Keratinocyte (primary cell): Measurements from ENCODE around the gene TENT5A. TPM values are rescaled to one million over a fixed set of nuclear protein-coding genes. Genes with fewer than 3 reads are reported as not detected.

ENCODE experiments used
- DNase-seq: peaks from one replicate; pipeline ENCODE4 v3.0.0-alpha.2; 2011; ENCODE audit warnings: low read depth, missing footprints, low spot score
- FAIRE-seq: peaks from 2 replicates; lab custom pipeline; 2011; peaks lifted over from hg19 to GRCh38; lab: Jason Lieb, UNC
- H2AFZ ChIP-seq: 2 replicates; pipeline ENCODE4 v1.6.0; 2012; ENCODE audit warnings: low read length, control low read depth, inconsistent platforms; ENCODE audit not compliant: control insufficient read depth
- H3K27ac ChIP-seq: 2 replicates; pipeline ENCODE4 v1.5.1; 2011; ENCODE audit warnings: low read length; ENCODE audit not compliant: control insufficient read depth, insufficient read depth
- H3K27me3 ChIP-seq: 3 replicates; pipeline ENCODE4 v1.6.0; 2011; ENCODE audit warnings: low read length; ENCODE audit not compliant: control insufficient read depth, insufficient read depth; ENCODE audit errors: extremely low read depth
- H3K36me3 ChIP-seq, 2 experiments: 2 replicates in 1 of 2; 3 replicates in 1 of 2; pipeline ENCODE4 v1.5.1; 2011; ENCODE audit warnings: low read length in 2 of 2, mild to moderate bottlenecking in 1 of 2; ENCODE audit not compliant: control insufficient read depth in 2 of 2, insufficient read depth in 2 of 2; ENCODE audit errors: extremely low read depth in 1 of 2
- H3K4me1 ChIP-seq: 3 replicates; pipeline ENCODE4 v1.5.1; 2011; ENCODE audit warnings: low read length; ENCODE audit not compliant: control insufficient read depth, insufficient read depth; ENCODE audit errors: extremely low read depth
- H3K4me2 ChIP-seq: 3 replicates; pipeline ENCODE4 v1.6.0; 2011; ENCODE audit warnings: low read depth, low read length; ENCODE audit not compliant: control insufficient read depth, insufficient read depth; ENCODE audit errors: extremely low read depth
- H3K4me3 ChIP-seq, 3 experiments: fragments of 200-600 bp in 1 of 3; sonication (generic) in 1 of 3; 2 replicates in 2 of 3; 3 replicates in 1 of 3; pipeline ENCODE4 v1.5.1; 2011 to 2016; ENCODE audit warnings: low read length in 3 of 3, mild to moderate bottlenecking in 3 of 3, control low read depth in 2 of 3, inconsistent platforms in 1 of 3, low read depth in 1 of 3, mixed read lengths in 1 of 3, mixed run types in 1 of 3, moderate library complexity in 1 of 3; ENCODE audit not compliant: control insufficient read depth in 2 of 3, insufficient read depth in 2 of 3; ENCODE audit errors: extremely low read depth in 1 of 3
- H3K79me2 ChIP-seq: 2 replicates; pipeline ENCODE4 v1.6.0; 2012; ENCODE audit warnings: low read length; ENCODE audit not compliant: control insufficient read depth, insufficient read depth
- H3K9ac ChIP-seq: 3 replicates; pipeline ENCODE4 v1.6.0; 2011; ENCODE audit warnings: low read length; ENCODE audit not compliant: control insufficient read depth, insufficient read depth; ENCODE audit errors: extremely low read depth
- H3K9me1 ChIP-seq: 3 replicates; pipeline ENCODE4 v1.6.0; 2011; ENCODE audit warnings: low read length; ENCODE audit not compliant: control insufficient read depth, insufficient read depth; ENCODE audit errors: extremely low read depth
- H3K9me3 ChIP-seq: 2 replicates; pipeline ENCODE4 v1.5.1; 2012; ENCODE audit warnings: low read depth, low read length; ENCODE audit not compliant: control insufficient read depth
- H4K20me1 ChIP-seq: 3 replicates; pipeline ENCODE4 v1.6.0; 2011; ENCODE audit warnings: low read length; ENCODE audit not compliant: control insufficient read depth, insufficient read depth; ENCODE audit errors: extremely low read depth
- CTCF ChIP-seq, 3 experiments: IDR thresholded peaks in 1 of 3; conservative IDR thresholded peaks in 1 of 3; optimal IDR thresholded peaks in 1 of 3; 2 replicates in 2 of 3; 3 replicates in 1 of 3; pipeline versions ENCODE3 to v1.5.1; 2011; ENCODE audit warnings: low read length in 3 of 3, mild to moderate bottlenecking in 3 of 3, moderate library complexity in 2 of 3, control low read depth in 1 of 3, inconsistent platforms in 1 of 3; ENCODE audit not compliant: insufficient read depth in 2 of 3; ENCODE audit errors: extremely low read depth in 1 of 3
- EZH2 ChIP-seq: IDR thresholded peaks from one replicate; pipeline ENCODE4 v1.6.1; 2012; ENCODE audit warnings: inconsistent platforms, mild to moderate bottlenecking, low read length, moderate library complexity
- dilution Hi-C: fragments of 300-500 bp; cut with MboI; formaldehyde crosslinking; loops from one replicate; pipeline ENCODE4 v1.7.0; 2020; ENCODE audit warnings: low sequenced_read_pairs; ENCODE audit not compliant: extremely low pct_ligation_motif_present
- polyA plus RNA-seq, 5 experiments: library from polyadenylated mRNA; depleted of rRNA in 3 of 5; stranded (reverse) in 3 of 5; stranded (forward) in 1 of 5; unstranded in 1 of 5; fragments of >200 nt; gene quantifications; 1 replicate in 1 of 5; 2 replicates in 3 of 5; 3 replicates in 1 of 5; pipeline versions ENCODE4 v1.2.1 to v1.2.3, GENCODE V29; 2011 to 2012; ENCODE audit warnings: missing spikeins in 2 of 5, low read depth in 1 of 5, low replicate concordance in 1 of 5

TENT5A gene
- polyA plus RNA-seq, 1 donor (not counting 4 experiments of a cell fraction or from before 2014, with no cell fraction given) = 1.6 TPM

GRCh38 chr6:81700414-81700813 lies 52.1 kb downstream of the TENT5A start:
- no peaks in the 10 kb centered on the region for H3K27me3 ChIP-seq
- no peak overlapping the region for H3K4me2 ChIP-seq
- no peak for FAIRE-seq
- no peak for DNase-seq
- no peaks in the 10 kb centered on the region for H3K36me3 ChIP-seq
- no peaks in the 10 kb centered on the region for H3K79me2 ChIP-seq
- no peaks in the 10 kb centered on the region for H3K4me1 ChIP-seq
- no peaks in the 10 kb centered on the region for H3K9me3 ChIP-seq
- no peaks in the 10 kb centered on the region for H4K20me1 ChIP-seq
- dilution Hi-C loops = no loop called here
- TF ChIP-seq EZH2 (no peak), CTCF (optimal IDR thresholded peaks at IDR 0.05 in 1 of 3, IDR thresholded peaks at IDR 0.05 in 1 of 3, conservative IDR thresholded peaks at IDR 0.05 in 1 of 3; ENCODE audit: extremely low read depth in 1 of 3, insufficient read depth in 2 of 3, low read length in 3 of 3) (no peak)
- no peak overlapping the region for H2AFZ ChIP-seq
- H3K4me3 ChIP-seq = no peak overlapping the region
- no peak overlapping the region for H3K9ac ChIP-seq
- H3K27ac ChIP-seq = no peak overlapping the region
- H3K9me1 ChIP-seq = no peaks in the 10 kb centered on the region

GRCh38 chr6:81697559-81697958 lies 54.9 kb downstream of the TENT5A start:
- DNase-seq (no peak), FAIRE-seq (no peak)
- H3K4me3 ChIP-seq = no peak overlapping the region
- no peaks in the 10 kb centered on the region for H3K27me3 ChIP-seq
- no peak overlapping the region for H2AFZ ChIP-seq
- H3K4me1 ChIP-seq = no peaks in the 10 kb centered on the region
- H3K79me2 ChIP-seq = no peaks in the 10 kb centered on the region
- no peak overlapping the region for H3K27ac ChIP-seq
- no peak overlapping the region for H3K4me2 ChIP-seq
- dilution Hi-C loops = no loop called here
- TF ChIP-seq CTCF (optimal IDR thresholded peaks at IDR 0.05 in 1 of 3, IDR thresholded peaks at IDR 0.05 in 1 of 3, conservative IDR thresholded peaks at IDR 0.05 in 1 of 3; ENCODE audit: extremely low read depth in 1 of 3, insufficient read depth in 2 of 3, low read length in 3 of 3) (no peak), EZH2 (no peak)
- H3K9me3 ChIP-seq = no peaks in the 10 kb centered on the region
- H3K36me3 ChIP-seq = no peaks in the 10 kb centered on the region
- H3K9me1 ChIP-seq = no peaks in the 10 kb centered on the region
- H4K20me1 ChIP-seq = no peaks in the 10 kb centered on the region
- no peak overlapping the region for H3K9ac ChIP-seq
